Subcutaneous adipose tissue (tissue), 4 donors: ENCODE data around the gene SCAF1. TPM values are rescaled to one million over a fixed set of nuclear protein-coding genes. Genes with fewer than 3 reads are reported as not detected.

Source experiments
- CTCF ChIP-seq: fragments of 450-650 bp; IDR thresholded peaks from one replicate; pipeline ENCODE4 v1.5.1; 2016; ENCODE audit warnings: low read depth, mild to moderate bottlenecking, control low read depth, antibody characterized with exemption, moderate library complexity
- total RNA-seq, 4 donors: library from RNA; depleted of rRNA; stranded (reverse); fragments of >200 nt; gene quantifications; one replicate each; pipeline ENCODE4 v1.1.0, GENCODE V29; 2016

The SCAF1 gene
- total RNA-seq, 4 donors from 2014 or later = 8.8 to 33.3 (median 11.3) TPM

- TF ChIP-seq CTCF = no peak
These were observed 16.8 kb upstream of the SCAF1 start for GRCh38 chr19:49624967-49625910.

- no peak for TF ChIP-seq CTCF
These were observed 15.8 kb upstream of the SCAF1 start for GRCh38 chr19:49626226-49626625.

DNA sequence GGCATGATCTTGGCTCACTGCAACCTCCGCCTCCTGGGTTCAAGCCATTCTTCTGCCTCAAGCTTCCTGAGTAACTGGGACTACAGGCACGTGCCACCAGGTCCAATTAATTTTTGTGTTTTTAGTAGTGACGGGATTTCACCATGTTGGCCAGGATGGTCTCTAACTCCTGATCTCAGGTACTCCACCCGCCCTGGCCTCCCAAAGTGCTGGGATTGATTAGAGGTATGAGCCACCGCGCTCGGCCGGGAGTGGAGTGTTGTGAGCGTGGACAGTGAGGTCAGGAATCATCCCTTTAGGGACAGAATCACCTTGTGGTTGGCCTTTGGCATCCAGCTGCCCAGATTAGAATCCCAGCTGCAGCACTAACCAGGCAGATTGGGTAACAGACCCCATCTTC, 12.3 kb upstream of the SCAF1 start:
- TF ChIP-seq CTCF = no peak

DNA sequence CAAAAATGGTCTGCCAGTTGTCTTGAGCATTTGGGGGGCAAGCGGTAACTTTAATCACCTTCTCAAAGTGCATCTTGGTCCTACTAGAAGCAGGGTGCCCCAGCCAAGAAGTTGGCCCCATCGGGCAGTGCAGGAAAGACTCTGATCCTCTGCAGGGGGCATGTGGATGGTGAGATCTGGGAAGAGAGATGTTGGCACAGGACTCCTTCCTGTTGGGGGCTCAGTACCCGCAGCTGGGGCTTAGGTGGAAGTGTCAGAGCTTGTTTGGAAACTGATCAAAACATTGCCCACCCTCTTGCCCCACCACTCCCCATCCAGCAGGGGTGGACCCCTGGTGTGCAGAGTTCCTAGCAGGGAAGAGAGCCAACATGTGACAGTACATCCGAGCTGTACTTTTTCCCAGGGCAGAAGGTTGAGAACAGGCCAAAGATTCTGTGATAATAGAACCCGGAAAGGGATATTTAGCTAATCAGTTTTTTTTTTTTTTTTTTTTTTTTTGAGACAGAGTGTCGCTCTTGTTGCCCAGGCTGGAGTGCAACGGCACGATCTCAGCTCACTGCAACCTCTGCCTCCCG, 10.9 kb upstream of the SCAF1 start:
- TF ChIP-seq CTCF = no peak

- no peak for TF ChIP-seq CTCF
These were observed 10.3 kb upstream of the SCAF1 start for GRCh38 chr19:49631610-49632192.

DNA sequence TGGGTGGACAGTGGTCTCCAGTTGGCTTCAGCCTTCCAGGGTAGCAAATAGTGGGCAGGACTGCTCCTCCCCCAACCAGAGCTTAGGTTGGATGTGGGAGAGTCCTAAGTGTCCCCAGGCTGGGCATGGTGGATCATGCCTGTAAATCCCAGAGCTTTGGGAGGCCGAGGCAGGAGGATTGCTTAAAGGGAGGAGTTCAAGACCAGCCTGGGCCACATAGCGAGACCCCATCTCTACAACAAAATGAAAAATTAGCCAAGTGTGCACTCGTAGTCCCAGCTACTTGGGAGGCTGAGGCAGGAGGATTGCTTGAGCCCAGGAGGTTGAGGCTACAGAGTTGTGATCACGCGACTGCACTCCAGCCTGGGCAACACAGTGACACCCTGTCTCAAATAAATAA, 9.4 kb upstream of the SCAF1 start:
- no peak for TF ChIP-seq CTCF
